Small intestine (tissue), 16 donors: ENCODE results near the gene CD180. TPM values are rescaled to one million over a fixed set of nuclear protein-coding genes. Genes with fewer than 3 reads are reported as not detected.

ENCODE experiments used
- DNase-seq, 2 donors: peaks; one replicate each; pipeline versions ENCODE4 v3.0.0 to v3.0.0-alpha.2; 2013
- FAIRE-seq: peaks from 2 replicates; lab custom pipeline; 2012; peaks lifted over from hg19 to GRCh38; lab: Jason Lieb, UNC
- H3K27ac ChIP-seq, 3 donors: one replicate each; pipeline ENCODE4 v1.5.1; 2013; ENCODE audit warnings: low read length in 2 of 3, mild to moderate bottlenecking in 2 of 3, control low read depth in 1 of 3, inconsistent platforms in 1 of 3, low read depth in 1 of 3, moderate library complexity in 1 of 3
- H3K27me3 ChIP-seq, 3 donors: one replicate each; pipeline ENCODE4 v1.6.1; 2013; ENCODE audit warnings: low read length in 3 of 3, inconsistent platforms in 1 of 3; ENCODE audit not compliant: control insufficient read depth in 3 of 3, insufficient read depth in 3 of 3
- H3K36me3 ChIP-seq, 3 donors: one replicate each; pipeline ENCODE4 v1.6.1; 2013; ENCODE audit warnings: low read length in 3 of 3, inconsistent platforms in 1 of 3, low read depth in 1 of 3, mild to moderate bottlenecking in 1 of 3, moderate library complexity in 1 of 3; ENCODE audit not compliant: control insufficient read depth in 3 of 3, insufficient read depth in 2 of 3
- H3K4me1 ChIP-seq, 3 donors: one replicate each; pipeline ENCODE4 v1.6.1; 2013; ENCODE audit warnings: low read length in 2 of 3, inconsistent platforms in 1 of 3, low read depth in 1 of 3, mild to moderate bottlenecking in 1 of 3, moderate library complexity in 1 of 3; ENCODE audit not compliant: control insufficient read depth in 3 of 3, insufficient read depth in 2 of 3
- H3K4me3 ChIP-seq, 3 donors: one replicate each; pipeline ENCODE4 v1.5.1; 2013; ENCODE audit warnings: low read length in 3 of 3, control low read depth in 1 of 3, inconsistent platforms in 1 of 3, low read depth in 1 of 3, mild to moderate bottlenecking in 1 of 3, moderate library complexity in 1 of 3
- H3K9me3 ChIP-seq, 2 donors: one replicate each; pipeline ENCODE4 v1.6.1; 2013; ENCODE audit warnings: low read depth in 1 of 2, low read length in 1 of 2; ENCODE audit not compliant: control insufficient read depth in 2 of 2, insufficient read depth in 1 of 2
- WGBS, 3 donors: extraction: QIAGEN DNeasy Blood & Tissue Kit; methylation state at CpG; one replicate each; pipeline ENCODE4 v1.1.7; 2013; 5-methylcytosine and 5-hydroxymethylcytosine counted together
- long read RNA-seq, 10 donors: transcript quantifications; one replicate each; lab custom pipeline, GENCODE V29; 2026
- polyA plus RNA-seq, 4 donors: library from polyadenylated mRNA; stranded (reverse) in 3 of 4; unstranded in 1 of 4; fragments of 200-250 nt in 3 of 4; fragments of 120-200 nt in 1 of 4; gene quantifications; one replicate each; pipeline versions ENCODE4 v1.2.1 to v1.2.3, GENCODE V29; 2013
- donor health status: healthy with polysubstance abuse.
- donor health status: control.
- donor health status: control.
- donor health status: Bipolar disorder and iron deficiency.
- donor health status: healthy.

CD180 gene
- under 1 TPM in 3 of 4 donors, not detected in 1; 0.54 to 0.92 (median 0.55) TPM for polyA plus RNA-seq
- long read RNA-seq, donor 1, result 0 reads
- long read RNA-seq, donor 2, result 0 reads
- long read RNA-seq, donor 3, result 0 reads
- long read RNA-seq, donor 4, result 0 reads
- long read RNA-seq, donor 5, result 0 reads
- long read RNA-seq, donor 6, full-length matches to known transcripts, result 1 of 1 reads
- long read RNA-seq, donor 6, partial matches to known transcripts, result 0 of 1 reads
- long read RNA-seq, donor 6, other reads (novel, unspliced or antisense), result 0 of 1 reads
- long read RNA-seq, donor 7, full-length matches to known transcripts, result 1 of 1 reads
- long read RNA-seq, donor 7, partial matches to known transcripts, result 0 of 1 reads
- long read RNA-seq, donor 7, other reads (novel, unspliced or antisense), result 0 of 1 reads
- long read RNA-seq, donor 8, result 0 reads
- long read RNA-seq, donor 9, result 0 reads
- long read RNA-seq, donor 10, result 0 reads

DNA sequence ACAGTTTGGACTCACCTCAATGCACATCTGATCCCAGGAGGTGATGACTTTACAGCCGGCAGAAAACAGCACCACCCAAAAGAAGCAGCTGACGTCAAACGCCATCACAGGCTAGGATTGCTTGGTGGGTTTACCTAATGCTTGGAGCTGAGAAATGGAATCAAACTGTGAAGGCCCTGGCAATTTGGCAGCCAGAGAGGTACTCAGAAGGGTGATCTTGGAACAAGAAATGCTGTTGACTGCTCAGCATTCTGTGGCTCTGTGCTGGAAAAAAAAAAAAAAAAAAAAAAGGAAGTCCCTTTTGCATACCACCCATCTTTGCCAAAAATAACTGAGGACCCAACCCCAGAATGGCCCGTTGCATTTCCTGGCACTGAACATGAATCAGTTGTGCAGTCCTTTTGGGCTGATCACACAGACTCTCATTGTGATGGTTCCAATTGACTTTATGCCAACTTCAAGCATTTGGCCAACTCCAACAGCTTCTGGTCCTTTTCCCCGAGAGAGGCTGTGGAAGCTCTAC is at the start of gene CD180:
CD180 (minus strand) TSS at position 263 of the 523 bp plus-strand sequence; CDS start at position 105, 158 bp downstream.
- no peaks in the 10 kb centered on the region for H3K27me3 ChIP-seq
- 62 to 82% (median 75%) methylated on average over 5 of the region's 5 CpGs for WGBS, 3 donors
- peaks cover 0 to 4% (median 0%) of the 10 kb centered on the region in 3 donors for H3K4me1 ChIP-seq
- DNase-seq (no peak), FAIRE-seq (no peak)
- H3K36me3 ChIP-seq, result no peaks in the 10 kb centered on the region
- no peak within 1 kb of the TSS for H3K4me3 ChIP-seq
- peaks cover 0 to 8% of the 10 kb centered on the region in 2 donors for H3K9me3 ChIP-seq
- no peak within 1 kb of the TSS for H3K27ac ChIP-seq

GRCh38 chr5:67246108-67246507 is 49.5 kb upstream of the CD180 start:
- Histone ChIP-seq H3K9me3 (no peaks in the 10 kb centered on the region), H3K4me3 (no peak overlapping the region), H3K27ac (no peak overlapping the region), H3K4me1 (peaks cover 0 to 4% (median 0%) of the 10 kb centered on the region in 3 donors), H3K27me3 (no peaks in the 10 kb centered on the region), H3K36me3 (no peaks in the 10 kb centered on the region)
- FAIRE-seq (peak; percentile 81), DNase-seq (peak; percentile 73 to 84)
- 0 to 3% (median 0%) methylated on average over 2 of the region's 2 CpGs for WGBS, 3 donors

- no peak for FAIRE-seq
- H3K27me3 ChIP-seq, result no peaks in the 10 kb centered on the region
- 61 to 68% (median 64%) methylated on average over 3 of the region's 3 CpGs for WGBS, 3 donors
- H3K4me1 ChIP-seq, result peaks cover 0 to 4% (median 0%) of the 10 kb centered on the region in 3 donors
- no peak overlapping the region for H3K4me3 ChIP-seq
- no peak for DNase-seq
- no peak overlapping the region for H3K27ac ChIP-seq
- H3K36me3 ChIP-seq, result no peaks in the 10 kb centered on the region
- H3K9me3 ChIP-seq, result no peaks in the 10 kb centered on the region
These were observed 48.8 kb upstream of the CD180 start for GRCh38 chr5:67245259-67245846.

- FAIRE-seq (no peak), DNase-seq (peak in 1 of 2 donors; percentile 72)
- Histone ChIP-seq H3K4me3 (no peak overlapping the region), H3K4me1 (peaks cover 0 to 4% (median 0%) of the 10 kb centered on the region in 3 donors), H3K27me3 (no peaks in the 10 kb centered on the region), H3K9me3 (no peaks in the 10 kb centered on the region), H3K27ac (peak overlapping the region in 1 of 3 donors; percentile 36), H3K36me3 (no peaks in the 10 kb centered on the region)
- 56 to 91% (median 82%) methylated on average over 3 of the region's 3 CpGs for WGBS, 3 donors
These were observed 47.8 kb upstream of the CD180 start for GRCh38 chr5:67244345-67244793.

GRCh38 chr5:67243944-67244343 is 47.3 kb upstream of the CD180 start:
- DNase-seq, result no peak
- no peak for FAIRE-seq

DNA sequence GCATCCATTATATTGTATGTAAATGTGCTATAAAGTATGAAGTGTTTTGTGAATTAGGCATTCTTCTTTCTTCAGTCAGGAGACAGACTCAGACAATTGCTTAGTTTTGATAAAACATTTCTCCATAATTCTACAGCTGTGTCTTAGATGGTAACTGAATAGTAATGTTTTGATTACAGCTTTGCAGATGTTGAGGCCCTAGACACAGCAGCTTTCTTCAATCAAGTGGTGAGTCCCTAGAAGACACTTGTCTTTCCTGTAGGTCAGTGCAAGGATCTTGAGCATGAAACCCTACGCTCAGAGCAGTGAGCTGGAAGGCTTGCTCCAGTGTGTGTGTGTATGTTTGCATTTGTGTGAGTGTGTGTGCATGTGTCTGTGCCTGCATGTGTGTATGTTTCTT is 46.8 kb upstream of the CD180 start:
- Histone ChIP-seq H3K9me3 (no peaks in the 10 kb centered on the region), H3K36me3 (no peaks in the 10 kb centered on the region), H3K4me1 (peaks cover 0 to 4% (median 0%) of the 10 kb centered on the region in 3 donors), H3K4me3 (no peak overlapping the region), H3K27ac (no peak overlapping the region), H3K27me3 (no peaks in the 10 kb centered on the region)
- 70 to 96% (median 88%) methylated on average over 1 of the region's 1 CpG for WGBS, 3 donors
- no peak for DNase-seq
- FAIRE-seq, result no peak

More at GRCh38 chr5:67243944-67244343, 47.3 kb upstream of the CD180 start:
- H3K27ac ChIP-seq, result peak overlapping the region in 1 of 3 donors; percentile 36
- WGBS, 3 donors, result 92 to 94% (median 93%) methylated on average over 4 of the region's 4 CpGs
- H3K27me3 ChIP-seq, result no peaks in the 10 kb centered on the region
- H3K4me1 ChIP-seq, result peaks cover 0 to 4% (median 0%) of the 10 kb centered on the region in 3 donors
- H3K9me3 ChIP-seq, result no peaks in the 10 kb centered on the region
- no peaks in the 10 kb centered on the region for H3K36me3 ChIP-seq
- no peak overlapping the region for H3K4me3 ChIP-seq

GRCh38 chr5:67241326-67241725 is 44.7 kb upstream of the CD180 start:
- no peaks in the 10 kb centered on the region for H3K36me3 ChIP-seq
- no peak for DNase-seq
- H3K27me3 ChIP-seq, result no peaks in the 10 kb centered on the region
- no peaks in the 10 kb centered on the region for H3K4me1 ChIP-seq
- H3K9me3 ChIP-seq, result no peaks in the 10 kb centered on the region
- H3K4me3 ChIP-seq, result no peak overlapping the region
- no peak overlapping the region for H3K27ac ChIP-seq
- no peak for FAIRE-seq

DNA sequence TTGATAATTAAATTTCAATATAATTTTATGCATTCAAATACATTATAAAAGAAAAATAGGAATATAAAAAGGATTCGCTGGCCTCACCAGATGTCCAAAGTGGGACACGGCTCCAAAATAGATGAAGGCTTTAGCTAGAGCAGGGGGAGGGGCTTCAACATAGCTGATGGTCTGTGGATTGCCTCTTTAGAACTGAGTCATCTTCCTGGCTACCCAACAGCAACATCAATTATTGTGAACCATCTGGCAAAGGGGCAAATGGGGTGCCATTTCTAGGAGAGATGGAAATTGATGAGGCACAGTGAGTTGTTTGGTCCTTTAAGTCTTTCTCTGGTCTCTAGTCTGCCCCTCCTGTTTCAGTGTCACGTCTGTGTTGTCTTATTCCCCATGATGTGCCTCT is 44.2 kb upstream of the CD180 start:
- 90 to 93% (median 92%) methylated on average over 3 of the region's 3 CpGs for WGBS, 3 donors
- DNase-seq (no peak), FAIRE-seq (no peak)
- H3K27ac ChIP-seq, result no peak overlapping the region
- H3K27me3 ChIP-seq, result no peaks in the 10 kb centered on the region
- H3K36me3 ChIP-seq, result no peaks in the 10 kb centered on the region
- no peaks in the 10 kb centered on the region for H3K4me1 ChIP-seq
- H3K4me3 ChIP-seq, result no peak overlapping the region
- H3K9me3 ChIP-seq, result no peaks in the 10 kb centered on the region
